ENCODE data around the gene WDR1. TPM values are rescaled to one million over a fixed set of nuclear protein-coding genes. Genes with fewer than 3 reads are reported as not detected.

WDR1 gene
- total and polyA plus RNA-seq, 2 of the 13 experiments (the other 11 are each of a cell fraction or from before 2014, with no cell fraction given), result 106 to 198 TPM

GRCh38 chr4:10093801-10094552 lies 22.6 kb downstream of the WDR1 start:
- no TSS peak for BruUV-seq (replicated peaks)
- FAIRE-seq, result no peak
- DNase-seq (ENCODE audit: low spot score), result no peak

DNA sequence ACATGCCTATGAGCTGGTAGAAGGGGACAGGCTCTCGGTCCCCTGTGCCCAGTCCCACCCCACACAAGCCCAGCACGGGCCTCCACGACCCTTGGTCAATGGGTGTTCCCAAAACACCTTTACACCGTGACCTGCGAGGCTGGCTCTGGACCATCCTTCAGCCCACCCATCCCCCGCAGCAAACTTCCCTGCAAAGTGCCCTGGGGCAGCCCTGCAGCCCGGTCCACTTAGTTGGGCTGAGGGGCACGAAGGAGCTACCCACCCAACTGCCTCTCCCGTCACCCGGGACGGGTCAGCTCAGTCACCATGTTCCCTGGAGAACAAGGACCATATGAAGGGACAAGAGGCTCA lies 23.4 kb downstream of the WDR1 start:
- in situ Hi-C loops (cut with HindIII; ENCODE audit: extremely low pct_ligation_motif_present, low pct_unique_long_range_greater_than_20kb), result no loop called here
- peaks cover 10% of the 10 kb centered on the region for H3K79me2 ChIP-seq (ENCODE audit: insufficient read depth, low read length)
- H3K27me3 ChIP-seq (ENCODE audit: control insufficient read depth in 1 of 2, insufficient read depth in 2 of 2, low read length in 2 of 2), result no peaks in the 10 kb centered on the region; a peak in 1 of 5 replicates
- H3K4me1 ChIP-seq (ENCODE audit: insufficient read depth, low read length), result peaks cover 22% of the 10 kb centered on the region; the same call in 1 of the 2 replicates
- intact Hi-C loops (cut with micrococcal nuclease; ENCODE audit: unreplicated experiment), result no loop called here
- H3K36me3 ChIP-seq (replicated peaks in 1 of 2; ENCODE audit: control insufficient read depth in 1 of 2, insufficient read depth in 2 of 2, low read length in 2 of 2), result peaks cover 76 to 97% of the 10 kb centered on the region in 2 experiments
- no peak for DNase-seq (ENCODE audit: low spot score)
- POLR2A ChIA-PET, result no interaction called here
- no peak overlapping the region for H3K27ac ChIP-seq (ENCODE audit: extremely low read length, insufficient read depth, low read length)
- no peak overlapping the region for H3K4me2 ChIP-seq (ENCODE audit: low read depth, low read length)
- ATAC-seq, result no peak
- no peak for FAIRE-seq
- H3K4me3 ChIP-seq (replicated peaks in 1 of 3; ENCODE audit: insufficient read depth in 1 of 3, low read depth in 2 of 3, low read length in 3 of 3), result no peak overlapping the region
- CTCF ChIA-PET (ENCODE audit: low intra/inter-chr PET ratio, low total read pairs), result no interaction called here
- H4K20me1 ChIP-seq (ENCODE audit: insufficient read depth, low read length), result peaks cover 19% of the 10 kb centered on the region
- no peaks in the 10 kb centered on the region for H3K9me3 ChIP-seq (ENCODE audit: low read length)
- BruUV-seq (replicated peaks), result no TSS peak
- 88% methylated on average over 9 of the region's 11 CpGs for WGBS (ENCODE audit: low lambda C conversion rate)
- H2AFZ ChIP-seq (ENCODE audit: low read length), result no peak overlapping the region
- H3K9ac ChIP-seq (ENCODE audit: insufficient read depth, low read depth, low read length), result no peak overlapping the region
- TF ChIP-seq ARNT (IDR thresholded peaks at IDR 0.05), result no peak
- TF ChIP-seq SATB2 (CRISPR knock-in tag; IDR thresholded peaks at IDR 0.05), result no peak
- no peak for TF ChIP-seq ZNF138 (CRISPR knock-in tag; IDR thresholded peaks at IDR 0.05; ENCODE audit: low read depth)
- no peak for TF ChIP-seq ZNF883 (CRISPR knock-in tag; IDR thresholded peaks at IDR 0.05; ENCODE audit: not compliant biosample characterization)
- no peak for TF ChIP-seq ZNF331 (CRISPR knock-in tag; IDR thresholded peaks at IDR 0.05)
- TF ChIP-seq DMTF1 (CRISPR knock-in tag; IDR thresholded peaks at IDR 0.05), result no peak
- TF ChIP-seq SMYD3 (CRISPR knock-in tag; IDR thresholded peaks at IDR 0.05), result no peak
- TF ChIP-seq, protein P1, sequence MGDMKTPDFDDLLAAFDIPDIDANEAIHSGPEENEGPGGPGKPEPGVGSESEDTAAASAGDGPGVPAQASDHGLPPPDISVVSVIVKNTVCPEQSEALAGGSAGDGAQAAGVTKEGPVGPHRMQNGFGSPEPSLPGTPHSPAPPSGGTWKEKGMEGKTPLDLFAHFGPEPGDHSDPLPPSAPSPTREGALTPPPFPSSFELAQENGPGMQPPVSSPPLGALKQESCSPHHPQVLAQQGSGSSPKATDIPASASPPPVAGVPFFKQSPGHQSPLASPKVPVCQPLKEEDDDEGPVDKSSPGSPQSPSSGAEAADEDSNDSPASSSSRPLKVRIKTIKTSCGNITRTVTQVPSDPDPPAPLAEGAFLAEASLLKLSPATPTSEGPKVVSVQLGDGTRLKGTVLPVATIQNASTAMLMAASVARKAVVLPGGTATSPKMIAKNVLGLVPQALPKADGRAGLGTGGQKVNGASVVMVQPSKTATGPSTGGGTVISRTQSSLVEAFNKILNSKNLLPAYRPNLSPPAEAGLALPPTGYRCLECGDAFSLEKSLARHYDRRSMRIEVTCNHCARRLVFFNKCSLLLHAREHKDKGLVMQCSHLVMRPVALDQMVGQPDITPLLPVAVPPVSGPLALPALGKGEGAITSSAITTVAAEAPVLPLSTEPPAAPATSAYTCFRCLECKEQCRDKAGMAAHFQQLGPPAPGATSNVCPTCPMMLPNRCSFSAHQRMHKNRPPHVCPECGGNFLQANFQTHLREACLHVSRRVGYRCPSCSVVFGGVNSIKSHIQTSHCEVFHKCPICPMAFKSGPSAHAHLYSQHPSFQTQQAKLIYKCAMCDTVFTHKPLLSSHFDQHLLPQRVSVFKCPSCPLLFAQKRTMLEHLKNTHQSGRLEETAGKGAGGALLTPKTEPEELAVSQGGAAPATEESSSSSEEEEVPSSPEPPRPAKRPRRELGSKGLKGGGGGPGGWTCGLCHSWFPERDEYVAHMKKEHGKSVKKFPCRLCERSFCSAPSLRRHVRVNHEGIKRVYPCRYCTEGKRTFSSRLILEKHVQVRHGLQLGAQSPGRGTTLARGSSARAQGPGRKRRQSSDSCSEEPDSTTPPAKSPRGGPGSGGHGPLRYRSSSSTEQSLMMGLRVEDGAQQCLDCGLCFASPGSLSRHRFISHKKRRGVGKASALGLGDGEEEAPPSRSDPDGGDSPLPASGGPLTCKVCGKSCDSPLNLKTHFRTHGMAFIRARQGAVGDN (CRISPR knock-in tag; IDR thresholded peaks at IDR 0.05), result 0 out of 2 replicates have a peak, but pooled peaks have one; percentile 18

More at GRCh38 chr4:10093801-10094552, 22.6 kb downstream of the WDR1 start:
- Histone ChIP-seq H3K4me2 (ENCODE audit: low read depth, low read length) (no peak overlapping the region), H2AFZ (ENCODE audit: low read length) (no peak overlapping the region), H3K4me3 (replicated peaks in 1 of 3; ENCODE audit: insufficient read depth in 1 of 3, low read depth in 2 of 3, low read length in 3 of 3) (no peak overlapping the region), H3K4me1 (ENCODE audit: insufficient read depth, low read length) (peaks cover 22% of the 10 kb centered on the region; the same call in 1 of the 2 replicates), H3K27ac (ENCODE audit: extremely low read length, insufficient read depth, low read length) (no peak overlapping the region), H3K27me3 (ENCODE audit: control insufficient read depth in 1 of 2, insufficient read depth in 2 of 2, low read length in 2 of 2) (no peaks in the 10 kb centered on the region; a peak in 1 of 5 replicates), H3K79me2 (ENCODE audit: insufficient read depth, low read length) (peaks cover 10% of the 10 kb centered on the region), H4K20me1 (ENCODE audit: insufficient read depth, low read length) (peaks cover 20% of the 10 kb centered on the region), H3K9me3 (ENCODE audit: low read length) (no peaks in the 10 kb centered on the region), H3K9ac (ENCODE audit: insufficient read depth, low read depth, low read length) (no peak overlapping the region), H3K36me3 (replicated peaks in 1 of 2; ENCODE audit: control insufficient read depth in 1 of 2, insufficient read depth in 2 of 2, low read length in 2 of 2) (peaks cover 76 to 97% of the 10 kb centered on the region in 2 experiments)
- intact Hi-C loops (cut with micrococcal nuclease; ENCODE audit: unreplicated experiment) (no loop called here), in situ Hi-C loops (cut with HindIII; ENCODE audit: extremely low pct_ligation_motif_present, low pct_unique_long_range_greater_than_20kb) (no loop called here)
- TF ChIP-seq POLR2AphosphoS2 (IDR thresholded peaks at IDR 0.05; ENCODE audit: low read depth, low read length) (0 out of 2 replicates have a peak, but pooled peaks have one; percentile 61), ZNF34 (CRISPR knock-in tag; IDR thresholded peaks at IDR 0.05; ENCODE audit: borderline replicate concordance) (no peak)
- CTCF ChIA-PET (ENCODE audit: low intra/inter-chr PET ratio, low total read pairs), result no interaction called here
- 87% methylated on average over 9 of the region's 12 CpGs for WGBS (ENCODE audit: low lambda C conversion rate)
- POLR2A ChIA-PET, result no interaction called here
- no peak for ATAC-seq
